ENCODE measurements around the gene GOLM1. TPM values are rescaled to one million over a fixed set of nuclear protein-coding genes. Genes with fewer than 3 reads are reported as not detected.

GOLM1 gene
- total and polyA plus RNA-seq, 2 of the 13 experiments (the other 11 are each of a cell fraction or from before 2014, with no cell fraction given) = 0.20 to 0.30 TPM

DNA sequence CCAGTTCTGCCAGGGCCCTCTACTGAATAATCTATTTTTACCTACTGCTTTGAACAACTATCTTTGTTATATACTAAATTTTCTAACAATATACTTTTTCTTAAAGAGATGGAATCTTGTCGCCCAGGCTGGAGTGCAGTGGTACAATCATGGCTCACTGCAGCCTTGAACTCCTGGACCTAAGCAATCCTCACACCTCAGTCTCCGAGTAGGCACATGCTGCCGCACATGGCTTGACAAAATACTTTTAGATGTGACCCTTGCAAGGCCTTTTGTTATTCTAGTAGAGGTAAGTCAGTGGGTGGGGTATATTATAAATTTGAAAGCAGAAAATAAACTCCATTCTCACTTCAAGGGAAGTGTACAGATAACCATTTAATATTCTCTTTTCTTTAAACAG lies 7.9 kb downstream of the GOLM1 start (continued):
- TF ChIP-seq ZNF7 (CRISPR knock-in tag; IDR thresholded peaks at IDR 0.05) = no peak

DNA sequence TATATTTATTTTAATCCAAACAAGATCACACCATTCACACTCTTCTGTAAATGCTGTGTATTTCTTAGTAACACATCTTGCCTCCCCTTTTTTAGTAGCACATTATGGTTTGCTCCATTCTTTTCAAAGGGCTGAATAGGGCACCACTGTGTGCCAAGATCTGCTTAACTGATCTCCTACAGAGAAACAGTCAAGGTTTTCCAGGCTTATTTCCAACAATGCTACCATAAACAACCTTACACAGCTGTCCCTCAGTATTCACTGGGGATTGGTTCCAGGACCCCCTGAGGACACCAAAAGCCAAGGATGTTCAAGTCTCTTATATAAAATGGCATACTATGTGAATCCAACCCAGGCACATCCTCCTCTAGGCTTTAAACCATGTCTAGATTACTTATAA lies 16.5 kb downstream of the GOLM1 start:
- ChIA-PET CTCF (ENCODE audit: low intra/inter-chr PET ratio, low total read pairs) (no interaction called here), POLR2A (no interaction called here)
- no TSS peak for BruUV-seq (replicated peaks)
- H3K9ac ChIP-seq (ENCODE audit: insufficient read depth, low read depth, low read length) = no peak overlapping the region
- no peak overlapping the region for H2AFZ ChIP-seq (ENCODE audit: low read length)
- in situ Hi-C loops (cut with HindIII; ENCODE audit: extremely low pct_ligation_motif_present, low pct_unique_long_range_greater_than_20kb) = no loop called here
- intact Hi-C loops (cut with micrococcal nuclease; ENCODE audit: unreplicated experiment) = no loop called here
- H3K27me3 ChIP-seq (ENCODE audit: control insufficient read depth in 1 of 2, insufficient read depth in 2 of 2, low read length in 2 of 2) = peaks cover 5 to 55% of the 10 kb centered on the region in 2 experiments; a peak in 4 of 5 replicates
- no peak for ATAC-seq
- H3K4me2 ChIP-seq (ENCODE audit: low read depth, low read length) = no peak overlapping the region
- H3K27ac ChIP-seq (ENCODE audit: extremely low read length, insufficient read depth, low read length) = no peak overlapping the region
- H4K20me1 ChIP-seq (ENCODE audit: insufficient read depth, low read length) = peaks cover 10% of the 10 kb centered on the region; the same call in 1 of the 2 replicates
- H3K79me2 ChIP-seq (ENCODE audit: insufficient read depth, low read length) = no peaks in the 10 kb centered on the region
- no peaks in the 10 kb centered on the region for H3K4me1 ChIP-seq (ENCODE audit: insufficient read depth, low read length)
- no peaks in the 10 kb centered on the region for H3K36me3 ChIP-seq (replicated peaks in 1 of 2; ENCODE audit: control insufficient read depth in 1 of 2, insufficient read depth in 2 of 2, low read length in 2 of 2)
- no peaks in the 10 kb centered on the region for H3K9me3 ChIP-seq (ENCODE audit: low read length)
- no peak for FAIRE-seq
- no peak overlapping the region for H3K4me3 ChIP-seq (replicated peaks in 1 of 3; ENCODE audit: insufficient read depth in 1 of 3, low read depth in 2 of 3, low read length in 3 of 3)
- DNase-seq (ENCODE audit: low spot score) = no peak
- TF ChIP-seq SRSF9 (IDR thresholded peaks at IDR 0.05; ENCODE audit: borderline replicate concordance, insufficient read depth, low read depth, low read length, poor library complexity, severe bottlenecking) (no peak), HHEX (CRISPR knock-in tag; IDR thresholded peaks at IDR 0.05) (no peak), ZNF180 (CRISPR knock-in tag; IDR thresholded peaks at IDR 0.05; ENCODE audit: borderline replicate concordance, low read depth) (no peak), KLF13 (CRISPR knock-in tag; IDR thresholded peaks at IDR 0.05) (no peak), TBP (CRISPR knock-in tag; IDR thresholded peaks at IDR 0.05) (no peak), JUN (CRISPR knock-in tag; IDR thresholded peaks at IDR 0.05) (no peak), JDP2 (CRISPR knock-in tag; IDR thresholded peaks at IDR 0.05; ENCODE audit: borderline replicate concordance) (no peak), HNRNPL (IDR thresholded peaks at IDR 0.05; ENCODE audit: low read depth, low read length) (no peak), MAF1 (CRISPR knock-in tag; IDR thresholded peaks at IDR 0.05; ENCODE audit: borderline replicate concordance) (no peak)
- TF ChIP-seq, protein P1, sequence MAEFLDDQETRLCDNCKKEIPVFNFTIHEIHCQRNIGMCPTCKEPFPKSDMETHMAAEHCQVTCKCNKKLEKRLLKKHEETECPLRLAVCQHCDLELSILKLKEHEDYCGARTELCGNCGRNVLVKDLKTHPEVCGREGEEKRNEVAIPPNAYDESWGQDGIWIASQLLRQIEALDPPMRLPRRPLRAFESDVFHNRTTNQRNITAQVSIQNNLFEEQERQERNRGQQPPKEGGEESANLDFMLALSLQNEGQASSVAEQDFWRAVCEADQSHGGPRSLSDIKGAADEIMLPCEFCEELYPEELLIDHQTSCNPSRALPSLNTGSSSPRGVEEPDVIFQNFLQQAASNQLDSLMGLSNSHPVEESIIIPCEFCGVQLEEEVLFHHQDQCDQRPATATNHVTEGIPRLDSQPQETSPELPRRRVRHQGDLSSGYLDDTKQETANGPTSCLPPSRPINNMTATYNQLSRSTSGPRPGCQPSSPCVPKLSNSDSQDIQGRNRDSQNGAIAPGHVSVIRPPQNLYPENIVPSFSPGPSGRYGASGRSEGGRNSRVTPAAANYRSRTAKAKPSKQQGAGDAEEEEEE (CRISPR knock-in tag; IDR thresholded peaks at IDR 0.05; ENCODE audit: borderline replicate concordance) = no peak
- TF ChIP-seq, protein P2, sequence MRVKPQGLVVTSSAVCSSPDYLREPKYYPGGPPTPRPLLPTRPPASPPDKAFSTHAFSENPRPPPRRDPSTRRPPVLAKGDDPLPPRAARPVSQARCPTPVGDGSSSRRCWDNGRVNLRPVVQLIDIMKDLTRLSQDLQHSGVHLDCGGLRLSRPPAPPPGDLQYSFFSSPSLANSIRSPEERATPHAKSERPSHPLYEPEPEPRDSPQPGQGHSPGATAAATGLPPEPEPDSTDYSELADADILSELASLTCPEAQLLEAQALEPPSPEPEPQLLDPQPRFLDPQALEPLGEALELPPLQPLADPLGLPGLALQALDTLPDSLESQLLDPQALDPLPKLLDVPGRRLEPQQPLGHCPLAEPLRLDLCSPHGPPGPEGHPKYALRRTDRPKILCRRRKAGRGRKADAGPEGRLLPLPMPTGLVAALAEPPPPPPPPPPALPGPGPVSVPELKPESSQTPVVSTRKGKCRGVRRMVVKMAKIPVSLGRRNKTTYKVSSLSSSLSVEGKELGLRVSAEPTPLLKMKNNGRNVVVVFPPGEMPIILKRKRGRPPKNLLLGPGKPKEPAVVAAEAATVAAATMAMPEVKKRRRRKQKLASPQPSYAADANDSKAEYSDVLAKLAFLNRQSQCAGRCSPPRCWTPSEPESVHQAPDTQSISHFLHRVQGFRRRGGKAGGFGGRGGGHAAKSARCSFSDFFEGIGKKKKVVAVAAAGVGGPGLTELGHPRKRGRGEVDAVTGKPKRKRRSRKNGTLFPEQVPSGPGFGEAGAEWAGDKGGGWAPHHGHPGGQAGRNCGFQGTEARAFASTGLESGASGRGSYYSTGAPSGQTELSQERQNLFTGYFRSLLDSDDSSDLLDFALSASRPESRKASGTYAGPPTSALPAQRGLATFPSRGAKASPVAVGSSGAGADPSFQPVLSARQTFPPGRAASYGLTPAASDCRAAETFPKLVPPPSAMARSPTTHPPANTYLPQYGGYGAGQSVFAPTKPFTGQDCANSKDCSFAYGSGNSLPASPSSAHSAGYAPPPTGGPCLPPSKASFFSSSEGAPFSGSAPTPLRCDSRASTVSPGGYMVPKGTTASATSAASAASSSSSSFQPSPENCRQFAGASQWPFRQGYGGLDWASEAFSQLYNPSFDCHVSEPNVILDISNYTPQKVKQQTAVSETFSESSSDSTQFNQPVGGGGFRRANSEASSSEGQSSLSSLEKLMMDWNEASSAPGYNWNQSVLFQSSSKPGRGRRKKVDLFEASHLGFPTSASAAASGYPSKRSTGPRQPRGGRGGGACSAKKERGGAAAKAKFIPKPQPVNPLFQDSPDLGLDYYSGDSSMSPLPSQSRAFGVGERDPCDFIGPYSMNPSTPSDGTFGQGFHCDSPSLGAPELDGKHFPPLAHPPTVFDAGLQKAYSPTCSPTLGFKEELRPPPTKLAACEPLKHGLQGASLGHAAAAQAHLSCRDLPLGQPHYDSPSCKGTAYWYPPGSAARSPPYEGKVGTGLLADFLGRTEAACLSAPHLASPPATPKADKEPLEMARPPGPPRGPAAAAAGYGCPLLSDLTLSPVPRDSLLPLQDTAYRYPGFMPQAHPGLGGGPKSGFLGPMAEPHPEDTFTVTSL (CRISPR knock-in tag; IDR thresholded peaks at IDR 0.05; ENCODE audit: borderline replicate concordance) = no peak
- TF ChIP-seq, protein P3, sequence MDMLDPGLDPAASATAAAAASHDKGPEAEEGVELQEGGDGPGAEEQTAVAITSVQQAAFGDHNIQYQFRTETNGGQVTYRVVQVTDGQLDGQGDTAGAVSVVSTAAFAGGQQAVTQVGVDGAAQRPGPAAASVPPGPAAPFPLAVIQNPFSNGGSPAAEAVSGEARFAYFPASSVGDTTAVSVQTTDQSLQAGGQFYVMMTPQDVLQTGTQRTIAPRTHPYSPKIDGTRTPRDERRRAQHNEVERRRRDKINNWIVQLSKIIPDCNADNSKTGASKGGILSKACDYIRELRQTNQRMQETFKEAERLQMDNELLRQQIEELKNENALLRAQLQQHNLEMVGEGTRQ (IDR thresholded peaks at IDR 0.05; ENCODE audit: low read depth, low read length) = no peak
- TF ChIP-seq, protein P3 (CRISPR knock-in tag; IDR thresholded peaks at IDR 0.05; ENCODE audit: borderline replicate concordance) = no peak
